Measurements from ENCODE around the gene ATP6AP1. TPM values are rescaled to one million over a fixed set of nuclear protein-coding genes. Genes with fewer than 3 reads are reported as not detected.
A peak's percentile ranks its signal among the peaks of the same experiment; 100 is the strongest.

Gene ATP6AP1
- total RNA-seq, 1 experiment from 2014 or later: 119 TPM

DNA sequence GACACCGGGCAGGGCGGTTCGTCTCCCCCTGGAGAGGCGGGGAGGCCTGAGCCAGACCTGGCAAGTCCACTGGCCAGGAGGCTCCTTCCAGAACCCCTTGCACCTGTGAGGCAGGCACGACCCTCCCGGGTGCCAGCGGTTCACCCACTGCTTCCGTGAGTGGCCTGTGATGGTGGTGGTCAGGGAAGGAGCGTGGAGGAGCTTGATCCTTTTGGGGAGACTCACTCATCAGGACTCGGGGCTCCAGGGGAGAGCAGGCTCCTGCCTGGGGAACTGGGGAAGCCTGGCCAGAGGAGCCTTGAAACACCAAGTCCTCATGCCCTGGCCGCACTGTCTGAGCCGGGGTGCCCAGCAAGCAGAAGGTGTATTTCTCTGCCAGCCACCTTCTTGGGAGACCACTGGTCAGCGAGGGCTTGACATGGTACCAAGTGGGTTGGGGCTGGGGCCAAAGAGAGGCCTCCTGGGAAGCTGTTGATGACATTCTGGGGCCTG lies 16.3 kb downstream of the ATP6AP1 start:
- Histone ChIP-seq H3K79me2 (ENCODE audit: low read depth) (peaks cover 10% of the 10 kb centered on the region), H3K36me3 (ENCODE audit: low read depth) (no peaks in the 10 kb centered on the region), H4K20me1 (ENCODE audit: insufficient read depth) (no peaks in the 10 kb centered on the region), H3K27ac (no peak overlapping the region), H3K4me2 (peak overlapping the region; percentile 82), H3K9me3 (ENCODE audit: insufficient read depth, low read depth) (no peaks in the 10 kb centered on the region), H3K9me2 (ENCODE audit: insufficient read depth) (no peaks in the 10 kb centered on the region), H3K4me3 (peak overlapping the region; percentile 72), H3F3A (ENCODE audit: insufficient read depth, low read depth) (peaks cover 13% of the 10 kb centered on the region; the same call in 1 of the 2 replicates), H3K27me3 (ENCODE audit: insufficient read depth, low read depth) (no peaks in the 10 kb centered on the region), H2AFZ (peak overlapping the region; percentile 79), H3K4me1 (replicated peaks; ENCODE audit: insufficient read depth) (no peaks in the 10 kb centered on the region)
- BruUV-seq (replicated peaks): no TSS peak
- DNase-seq: no peak
- TF ChIP-seq, protein P1, sequence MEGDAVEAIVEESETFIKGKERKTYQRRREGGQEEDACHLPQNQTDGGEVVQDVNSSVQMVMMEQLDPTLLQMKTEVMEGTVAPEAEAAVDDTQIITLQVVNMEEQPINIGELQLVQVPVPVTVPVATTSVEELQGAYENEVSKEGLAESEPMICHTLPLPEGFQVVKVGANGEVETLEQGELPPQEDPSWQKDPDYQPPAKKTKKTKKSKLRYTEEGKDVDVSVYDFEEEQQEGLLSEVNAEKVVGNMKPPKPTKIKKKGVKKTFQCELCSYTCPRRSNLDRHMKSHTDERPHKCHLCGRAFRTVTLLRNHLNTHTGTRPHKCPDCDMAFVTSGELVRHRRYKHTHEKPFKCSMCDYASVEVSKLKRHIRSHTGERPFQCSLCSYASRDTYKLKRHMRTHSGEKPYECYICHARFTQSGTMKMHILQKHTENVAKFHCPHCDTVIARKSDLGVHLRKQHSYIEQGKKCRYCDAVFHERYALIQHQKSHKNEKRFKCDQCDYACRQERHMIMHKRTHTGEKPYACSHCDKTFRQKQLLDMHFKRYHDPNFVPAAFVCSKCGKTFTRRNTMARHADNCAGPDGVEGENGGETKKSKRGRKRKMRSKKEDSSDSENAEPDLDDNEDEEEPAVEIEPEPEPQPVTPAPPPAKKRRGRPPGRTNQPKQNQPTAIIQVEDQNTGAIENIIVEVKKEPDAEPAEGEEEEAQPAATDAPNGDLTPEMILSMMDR (conservative IDR thresholded peaks at IDR 0.05): no peak
- no peak for TF ChIP-seq EZH2 (IDR thresholded peaks at IDR 0.05; ENCODE audit: low read depth)
- intact Hi-C loops (cut with micrococcal nuclease; ENCODE audit: unreplicated experiment): loop anchor here (5.0 kb wide), 1 partner anchor 48 kb away; the partner anchor contains the start of gene RPL10
- ChIA-PET POLR2A (ENCODE audit: unreplicated experiment) (interaction anchor here (0.6 kb wide), 2 partner anchors 96 to 558 kb away, joined by 3 to 4 read pairs; no protein-coding TSS in a partner anchor), CTCF (no interaction called here)

GRCh38 chrX:154445776-154446175 lies 17.3 kb downstream of the ATP6AP1 start:
- DNase-seq: no peak
- no peaks in the 10 kb centered on the region for H3K9me2 ChIP-seq (ENCODE audit: insufficient read depth)
- peaks cover 10% of the 10 kb centered on the region for H3K79me2 ChIP-seq (ENCODE audit: low read depth)
- H3F3A ChIP-seq (ENCODE audit: insufficient read depth, low read depth): peaks cover 13% of the 10 kb centered on the region; the same call in 1 of the 2 replicates
- ChIA-PET POLR2A (ENCODE audit: unreplicated experiment) (no interaction called here), CTCF (no interaction called here)
- BruUV-seq (replicated peaks): TSS peak; percentile 5
- no peak overlapping the region for H3K27ac ChIP-seq
- H3K4me1 ChIP-seq (replicated peaks; ENCODE audit: insufficient read depth): no peaks in the 10 kb centered on the region
- H4K20me1 ChIP-seq (ENCODE audit: insufficient read depth): no peaks in the 10 kb centered on the region
- no peak overlapping the region for H2AFZ ChIP-seq
- H3K27me3 ChIP-seq (ENCODE audit: insufficient read depth, low read depth): no peaks in the 10 kb centered on the region
- H3K4me2 ChIP-seq: no peak overlapping the region
- intact Hi-C loops (cut with micrococcal nuclease; ENCODE audit: unreplicated experiment): no loop called here
- TF ChIP-seq EZH2 (IDR thresholded peaks at IDR 0.05; ENCODE audit: low read depth): no peak
- TF ChIP-seq, protein P1 (conservative IDR thresholded peaks at IDR 0.05): no peak
- H3K4me3 ChIP-seq: no peak overlapping the region
- no peaks in the 10 kb centered on the region for H3K36me3 ChIP-seq (ENCODE audit: low read depth)
- no peaks in the 10 kb centered on the region for H3K9me3 ChIP-seq (ENCODE audit: insufficient read depth, low read depth)

- Histone ChIP-seq H4K20me1 (ENCODE audit: insufficient read depth) (no peaks in the 10 kb centered on the region), H3K79me2 (ENCODE audit: low read depth) (peaks cover 10% of the 10 kb centered on the region), H3K4me2 (no peak overlapping the region), H3K9me2 (ENCODE audit: insufficient read depth) (no peaks in the 10 kb centered on the region), H3K27me3 (ENCODE audit: insufficient read depth, low read depth) (no peaks in the 10 kb centered on the region), H3K4me1 (replicated peaks; ENCODE audit: insufficient read depth) (no peaks in the 10 kb centered on the region), H3K9me3 (ENCODE audit: insufficient read depth, low read depth) (no peaks in the 10 kb centered on the region), H3K27ac (no peak overlapping the region), H3F3A (ENCODE audit: insufficient read depth, low read depth) (peaks cover 13% of the 10 kb centered on the region; the same call in 1 of the 2 replicates), H2AFZ (no peak overlapping the region), H3K4me3 (no peak overlapping the region), H3K36me3 (ENCODE audit: low read depth) (no peaks in the 10 kb centered on the region)
- no TSS peak for BruUV-seq (replicated peaks)
- ChIA-PET POLR2A (ENCODE audit: unreplicated experiment) (no interaction called here), CTCF (no interaction called here)
- no peak for DNase-seq
- intact Hi-C loops (cut with micrococcal nuclease; ENCODE audit: unreplicated experiment): no loop called here
- TF ChIP-seq, protein P1 (conservative IDR thresholded peaks at IDR 0.05): no peak
- no peak for TF ChIP-seq EZH2 (IDR thresholded peaks at IDR 0.05; ENCODE audit: low read depth)
Observed at GRCh38 chrX:154446430-154446829, 18.0 kb downstream of the ATP6AP1 start.
